H1 (cell line): Measurements from ENCODE around the gene WDR91.

Source experiments
- CHD2 ChIP-seq: IDR thresholded peaks from 2 replicates; pipeline ENCODE4 v1.6.1; 2012; ENCODE audit warnings: low read length, improper control_type of control experiment
- EGR1 ChIP-seq: IDR thresholded peaks from 2 replicates; pipeline ENCODE4 v1.6.1; 2011; ENCODE audit warnings: low read depth, low read length, borderline replicate concordance
- HDAC2 ChIP-seq, 2 experiments: fragments of 300-600 bp in 1 of 2; sonication (generic) in 1 of 2; IDR thresholded peaks; 2 replicates each; pipeline ENCODE4 v1.6.1; 2011 to 2012; ENCODE audit warnings: low read depth in 2 of 2, low read length in 2 of 2, mild to moderate bottlenecking in 2 of 2, moderate library complexity in 2 of 2, borderline replicate concordance in 1 of 2, inconsistent platforms in 1 of 2
- TEAD4 ChIP-seq: IDR thresholded peaks from 2 replicates; pipeline ENCODE4 v1.6.1; 2012; ENCODE audit warnings: low read depth, low read length, inconsistent platforms, mixed read lengths

DNA sequence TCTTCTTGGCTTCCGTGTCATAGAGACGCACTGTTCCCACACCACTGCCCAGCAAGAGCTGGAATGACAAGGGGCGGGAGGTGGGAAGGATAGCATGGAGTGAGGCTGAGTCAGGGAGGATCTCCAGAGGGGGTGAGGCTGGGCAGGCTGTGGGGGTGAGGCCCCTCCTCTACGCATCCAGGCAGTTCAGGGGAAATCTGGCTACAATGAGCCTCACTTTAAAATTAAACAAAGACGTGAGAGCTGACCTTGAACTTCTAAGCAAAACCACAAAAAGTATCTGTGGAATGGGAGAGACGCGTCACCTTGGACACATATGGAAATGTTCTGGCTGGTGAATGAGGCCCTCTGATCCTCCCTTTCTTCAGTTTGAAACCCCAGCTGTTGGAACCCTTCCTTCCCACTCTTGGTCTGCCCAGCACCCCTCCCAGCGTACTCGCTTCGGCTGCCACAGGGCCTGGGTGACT lies 17.7 kb downstream of the WDR91 start:
- no peak for TF ChIP-seq HDAC2 (IDR thresholded peaks at IDR 0.05; ENCODE audit: borderline replicate concordance in 1 of 2, low read depth in 2 of 2, low read length in 2 of 2)
- TF ChIP-seq CHD2: no peak
- no peak for TF ChIP-seq TEAD4
- no peak for TF ChIP-seq EGR1
